ENCODE results near the gene CRTC1.

CRTC1 gene

GRCh38 chr19:18683109-18683957 is at the start of gene CRTC1:
TSS of gene CRTC1 (plus strand) at chr19:18683680. CDS start at chr19:18683703, 23 bp downstream.
- peak; percentile 93 for DNase-seq

GRCh38 chr19:18634612-18635297 is 48.7 kb upstream of the CRTC1 start:
- no peak for DNase-seq

- no peak for DNase-seq
Measured at GRCh38 chr19:18635831-18636182, 47.7 kb upstream of the CRTC1 start.

- DNase-seq = peak; percentile 99
Measured at GRCh38 chr19:18636183-18636968, 47.1 kb upstream of the CRTC1 start.

- DNase-seq = no peak
Measured at GRCh38 chr19:18636969-18637629, 46.4 kb upstream of the CRTC1 start, which contains the start of gene KLHL26. TSS of gene KLHL26 (plus strand) at chr19:18637028. CDS start at chr19:18637055, 27 bp downstream.

GRCh38 chr19:18637673-18638630 is 45.5 kb upstream of the CRTC1 start:
- DNase-seq = no peak

GRCh38 chr19:18639706-18640243 is 43.7 kb upstream of the CRTC1 start:
- no peak for DNase-seq

GRCh38 chr19:18644196-18645034 is 39.1 kb upstream of the CRTC1 start:
- no peak for DNase-seq

- no peak for DNase-seq
Measured at GRCh38 chr19:18645035-18645511, 38.4 kb upstream of the CRTC1 start.

- no peak for DNase-seq
Measured at GRCh38 chr19:18646535-18647370, 36.7 kb upstream of the CRTC1 start.

GRCh38 chr19:18647371-18647767 is 36.1 kb upstream of the CRTC1 start:
- no peak for DNase-seq

GRCh38 chr19:18647807-18648206 is 35.7 kb upstream of the CRTC1 start:
- no peak for DNase-seq

GRCh38 chr19:18648973-18649315 is 34.5 kb upstream of the CRTC1 start:
- no peak for DNase-seq

- DNase-seq = no peak
Measured at GRCh38 chr19:18649371-18650020, 34.0 kb upstream of the CRTC1 start.

GRCh38 chr19:18650021-18650390 is 33.5 kb upstream of the CRTC1 start:
- DNase-seq = no peak

- no peak for DNase-seq
Measured at GRCh38 chr19:18650468-18651041, 32.9 kb upstream of the CRTC1 start.

GRCh38 chr19:18651300-18651699 is 32.2 kb upstream of the CRTC1 start:
- no peak for DNase-seq

- DNase-seq = no peak
Measured at GRCh38 chr19:18651733-18652132, 31.7 kb upstream of the CRTC1 start.

- DNase-seq = no peak
Measured at GRCh38 chr19:18653853-18654252, 29.6 kb upstream of the CRTC1 start.

Data from activated CD4-positive, alpha-beta T cell treated with anti-CD3 and anti-CD28 coated beads for 1 hour (primary cell).